OCI-LY7 (cell line): ENCODE results near the gene PSMA6.

Experiments
- EZH2phosphoT487 ChIP-seq: fragments of 200-600 bp; sonication (generic); IDR thresholded peaks from 2 replicates; pipeline ENCODE4 v1.6.1; 2018; ENCODE audit warnings: low read depth, borderline replicate concordance, mild to moderate bottlenecking, mixed run types, antibody characterized with exemption, low read length, moderate library complexity, mixed read lengths
- TF ChIP-seq, protein P1 (sequence below): fragments of 200-600 bp; sonication (generic); conservative IDR thresholded peaks from 2 replicates; pipeline ENCODE4 v1.5.1; 2014; ENCODE audit warnings: mild to moderate bottlenecking, antibody characterized with exemption, low read length, moderate library complexity, mixed read lengths

DNA sequence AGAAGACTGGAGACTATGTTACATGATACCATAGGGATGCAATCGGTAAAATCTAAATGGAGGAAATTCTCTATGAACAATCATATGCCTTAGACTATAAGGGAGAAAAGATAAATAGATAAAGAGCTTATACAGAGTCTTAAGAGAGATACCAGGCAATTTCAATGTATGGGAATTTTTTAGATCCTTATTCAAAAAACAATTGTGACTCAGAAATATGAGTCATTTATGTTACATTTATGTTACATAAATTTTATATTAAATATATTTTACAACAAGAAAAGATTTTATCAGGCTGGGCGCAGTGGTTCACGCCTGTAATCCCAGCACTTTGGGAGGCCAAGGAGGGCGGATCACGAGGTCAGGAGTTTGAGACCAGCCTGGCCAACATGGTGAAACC lies 36.5 kb upstream of the PSMA6 start:
- TF ChIP-seq EZH2phosphoT487, result no peak
- TF ChIP-seq, protein P1, sequence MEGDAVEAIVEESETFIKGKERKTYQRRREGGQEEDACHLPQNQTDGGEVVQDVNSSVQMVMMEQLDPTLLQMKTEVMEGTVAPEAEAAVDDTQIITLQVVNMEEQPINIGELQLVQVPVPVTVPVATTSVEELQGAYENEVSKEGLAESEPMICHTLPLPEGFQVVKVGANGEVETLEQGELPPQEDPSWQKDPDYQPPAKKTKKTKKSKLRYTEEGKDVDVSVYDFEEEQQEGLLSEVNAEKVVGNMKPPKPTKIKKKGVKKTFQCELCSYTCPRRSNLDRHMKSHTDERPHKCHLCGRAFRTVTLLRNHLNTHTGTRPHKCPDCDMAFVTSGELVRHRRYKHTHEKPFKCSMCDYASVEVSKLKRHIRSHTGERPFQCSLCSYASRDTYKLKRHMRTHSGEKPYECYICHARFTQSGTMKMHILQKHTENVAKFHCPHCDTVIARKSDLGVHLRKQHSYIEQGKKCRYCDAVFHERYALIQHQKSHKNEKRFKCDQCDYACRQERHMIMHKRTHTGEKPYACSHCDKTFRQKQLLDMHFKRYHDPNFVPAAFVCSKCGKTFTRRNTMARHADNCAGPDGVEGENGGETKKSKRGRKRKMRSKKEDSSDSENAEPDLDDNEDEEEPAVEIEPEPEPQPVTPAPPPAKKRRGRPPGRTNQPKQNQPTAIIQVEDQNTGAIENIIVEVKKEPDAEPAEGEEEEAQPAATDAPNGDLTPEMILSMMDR, result no peak
